PFSK-1 (cell line): ENCODE data around the gene GLB1L.

Experiments
- POLR2AphosphoS5 ChIP-seq: IDR thresholded peaks from 2 replicates; pipeline ENCODE4 v1.6.1; 2012; ENCODE audit warnings: low read depth, mild to moderate bottlenecking, control low read depth, low read length, moderate library complexity
- REST ChIP-seq, 2 experiments: IDR thresholded peaks; 2 replicates each; pipeline versions ENCODE4 v1.6.1 to v1.8.0; 2011 to 2012; ENCODE audit warnings: low read depth in 2 of 2, low read length in 2 of 2, control low read depth in 1 of 2, inconsistent platforms in 1 of 2, mild to moderate bottlenecking in 1 of 2, moderate library complexity in 1 of 2; ENCODE audit not compliant: insufficient read depth in 1 of 2

DNA sequence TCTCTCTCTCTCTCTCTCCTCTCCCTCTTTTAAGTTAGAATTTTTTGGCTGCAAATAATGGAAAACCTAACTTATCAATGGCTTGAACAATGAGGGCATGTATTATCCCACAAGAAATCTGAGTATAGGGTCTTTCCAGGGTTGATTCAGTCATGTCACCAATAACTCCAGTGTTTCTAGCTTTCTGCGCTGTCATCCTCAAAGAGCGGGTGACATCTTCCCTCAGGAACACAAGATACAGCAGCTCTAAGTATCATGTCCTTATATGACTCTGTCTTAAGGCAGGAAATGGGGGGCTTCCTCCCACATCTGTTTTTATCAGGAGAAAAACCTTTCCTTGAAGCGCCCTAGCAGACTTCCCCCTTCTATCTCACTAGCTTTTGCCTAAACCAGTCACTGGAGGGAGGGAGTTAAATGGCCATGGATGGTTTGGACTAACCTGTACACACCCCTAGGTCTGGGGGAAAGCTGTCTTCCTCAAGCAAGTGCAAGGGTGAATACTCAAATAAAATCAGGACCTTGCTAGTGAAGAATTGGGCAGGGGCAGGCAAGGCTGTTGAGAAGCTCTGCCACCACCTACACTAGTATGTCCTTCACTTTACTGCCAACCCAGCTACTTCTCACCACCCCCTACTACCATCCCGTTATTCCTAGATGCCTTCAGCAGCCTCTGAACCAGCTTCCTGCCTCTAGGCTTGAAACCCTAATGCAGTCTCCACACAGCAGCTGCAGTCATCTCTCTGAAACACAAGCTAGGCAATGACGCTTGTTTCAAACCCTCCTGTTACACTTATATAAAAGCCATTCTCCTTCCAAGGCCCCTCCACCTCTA, 16.0 kb upstream of the GLB1L start:
- TF ChIP-seq POLR2AphosphoS5 (no peak), REST (IDR thresholded peaks at IDR 0.05; ENCODE audit: insufficient read depth in 1 of 2, low read depth in 2 of 2, low read length in 2 of 2) (no peak)
